ENCODE results near the gene MORC1. TPM values are rescaled to one million over a fixed set of nuclear protein-coding genes. Genes with fewer than 3 reads are reported as not detected.

Gene MORC1
- under 1 TPM in 2 of 9 donors, not detected in 7; 0.06 to 0.11 TPM for total RNA-seq
- under 1 TPM in 1 of 3 donors, not detected in 2; 0.15 TPM for polyA plus RNA-seq
- long read RNA-seq, donor 1: 0 reads
- long read RNA-seq, donor 2: 0 reads
- long read RNA-seq, donor 3: 0 reads
- long read RNA-seq, donor 4: 0 reads
- long read RNA-seq, donor 5: 0 reads
- long read RNA-seq, donor 6: 0 reads
- long read RNA-seq, donor 7: 0 reads
- long read RNA-seq, donor 8: 0 reads
- long read RNA-seq, donor 9: 0 reads
- long read RNA-seq, donor 10: 0 reads

- intact Hi-C loops (cut with DNase I): no loop called here
- no peak for DNase-seq
- WGBS, 4 donors: 92 to 95% (median 94%) methylated on average over 25 to 38 of the region's 38 CpGs
- Histone ChIP-seq H3K9me3 (replicated peaks in 1 of 3) (no peaks in the 10 kb centered on the region), H3K27ac (no peak within 1 kb of the TSS), H3K4me1 (replicated peaks in 1 of 2) (no peaks in the 10 kb centered on the region), H3K27me3 (no peaks in the 10 kb centered on the region), H3K36me3 (replicated peaks in 1 of 2) (no peaks in the 10 kb centered on the region), H3K4me3 (no peak within 1 kb of the TSS)
- TF ChIP-seq POLR2A (IDR thresholded peaks at IDR 0.05) (no peak), CTCF (IDR thresholded peaks at IDR 0.05) (no peak)
These were observed at the start of gene MORC1 for GRCh38 chr3:109117939-109118338. Gene MORC1, minus strand, starts transcription at chr3:109118134. Its CDS starts 75 bp downstream, at chr3:109118059.

DNA sequence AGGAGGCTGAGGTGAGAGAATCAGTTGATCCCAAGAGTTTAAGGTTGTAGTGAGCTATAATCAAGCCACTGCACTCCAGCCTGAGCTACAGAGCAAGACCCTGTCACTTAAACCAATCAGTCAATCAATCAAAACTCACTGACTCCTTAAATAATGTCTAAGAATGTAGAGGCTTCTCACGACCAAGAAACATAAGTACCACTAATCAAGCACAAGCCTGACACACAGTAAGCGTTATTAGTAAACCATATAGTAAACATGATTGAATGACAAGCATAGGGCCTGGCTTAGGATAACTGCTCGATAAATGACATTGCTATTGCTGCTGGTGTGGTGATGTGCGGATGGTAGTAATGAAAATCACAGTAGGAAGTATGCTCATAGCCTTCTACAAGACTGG lies 48.0 kb upstream of the MORC1 start:
- TF ChIP-seq CTCF (IDR thresholded peaks at IDR 0.05): no peak
- TF ChIP-seq POLR2A (IDR thresholded peaks at IDR 0.05): no peak
- WGBS, 4 donors: 76 to 89% (median 83%) methylated on average over 4 of the region's 4 CpGs
- intact Hi-C loops (cut with DNase I): no loop called here
- Histone ChIP-seq H3K36me3 (replicated peaks in 1 of 2) (no peaks in the 10 kb centered on the region), H3K4me3 (no peak overlapping the region), H3K9me3 (replicated peaks in 1 of 3) (no peaks in the 10 kb centered on the region), H3K27ac (no peak overlapping the region), H3K4me1 (replicated peaks in 1 of 2) (no peaks in the 10 kb centered on the region), H3K27me3 (no peaks in the 10 kb centered on the region)
- DNase-seq: no peak

- no peaks in the 10 kb centered on the region for H3K9me3 ChIP-seq (replicated peaks in 1 of 3)
- H3K27ac ChIP-seq: no peak overlapping the region
- H3K36me3 ChIP-seq (replicated peaks in 1 of 2): no peaks in the 10 kb centered on the region
- no peak for DNase-seq
- H3K4me3 ChIP-seq: no peak overlapping the region
- no peaks in the 10 kb centered on the region for H3K27me3 ChIP-seq
- no peak for TF ChIP-seq CTCF (IDR thresholded peaks at IDR 0.05)
- no peak for TF ChIP-seq POLR2A (IDR thresholded peaks at IDR 0.05)
- H3K4me1 ChIP-seq (replicated peaks in 1 of 2): no peaks in the 10 kb centered on the region
- intact Hi-C loops (cut with DNase I): no loop called here
- 32 to 59% (median 44%) methylated on average over 2 of the region's 2 CpGs for WGBS, 4 donors
These were observed 43.7 kb upstream of the MORC1 start for GRCh38 chr3:109161487-109162123.

DNA sequence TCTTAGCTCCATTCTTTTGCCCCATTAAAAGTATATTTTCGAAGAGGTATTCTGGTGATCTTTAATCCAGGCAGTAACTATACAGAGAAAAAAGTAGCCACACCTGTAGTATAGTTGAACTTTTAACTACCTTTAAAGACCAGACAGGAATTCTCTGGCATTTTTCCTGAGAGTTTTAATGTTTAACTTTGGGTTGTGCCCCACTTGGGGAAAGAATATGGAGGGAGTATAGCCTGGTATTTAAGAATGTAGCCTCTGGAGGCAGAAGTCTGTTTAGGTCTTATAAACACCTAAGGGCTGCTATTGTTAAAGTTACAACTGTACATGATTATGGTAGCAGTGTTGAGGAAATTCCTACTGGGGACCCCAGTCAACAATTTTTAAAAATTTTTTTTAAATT lies 37.9 kb upstream of the MORC1 start:
- no peaks in the 10 kb centered on the region for H3K9me3 ChIP-seq (replicated peaks in 1 of 3)
- no peaks in the 10 kb centered on the region for H3K36me3 ChIP-seq (replicated peaks in 1 of 2)
- no peaks in the 10 kb centered on the region for H3K4me1 ChIP-seq (replicated peaks in 1 of 2)
- H3K4me3 ChIP-seq: no peak overlapping the region
- H3K27me3 ChIP-seq: no peaks in the 10 kb centered on the region
- no peak for DNase-seq
- TF ChIP-seq CTCF (IDR thresholded peaks at IDR 0.05) (no peak), POLR2A (IDR thresholded peaks at IDR 0.05) (no peak)
- no peak overlapping the region for H3K27ac ChIP-seq
- intact Hi-C loops (cut with DNase I): no loop called here
- 71 to 88% (median 79%) methylated on average over 1 of the region's 1 CpG for WGBS, 4 donors

Measured in adrenal gland (tissue), 19 donors.